HG03442 (cell line): Measurements from ENCODE around the gene NRXN2.
A peak's percentile ranks its signal among the peaks of the same experiment; 100 is the strongest.

Experiments
- ATAC-seq: cut with Tn5 transposase; IDR thresholded peaks from one replicate; pipeline ENCODE4 v1.9.1; 2021; ENCODE audit warnings: mild to moderate bottlenecking, moderate library complexity; ENCODE audit not compliant: unreplicated experiment

Gene NRXN2

GRCh38 chr11:64723117-64723906 lies at the start of gene NRXN2:
Gene NRXN2 (minus strand): TSS chr11:64723197. CDS start chr11:64713699, 9,498 bp downstream.
- ATAC-seq: peak; percentile 73

- ATAC-seq: no peak
Measured at GRCh38 chr11:64772303-64773018, 49.5 kb upstream of the NRXN2 start.

- ATAC-seq: no peak
Measured at GRCh38 chr11:64771861-64772260, 48.9 kb upstream of the NRXN2 start.

- no peak for ATAC-seq
Measured at GRCh38 chr11:64770120-64770519, 47.1 kb upstream of the NRXN2 start.

GRCh38 chr11:64769283-64769682 lies 46.3 kb upstream of the NRXN2 start:
- no peak for ATAC-seq

- no peak for ATAC-seq
Measured at GRCh38 chr11:64768300-64768694, 45.3 kb upstream of the NRXN2 start.

- ATAC-seq: no peak
Measured at GRCh38 chr11:64767344-64768299, 44.6 kb upstream of the NRXN2 start.

GRCh38 chr11:64766881-64767280 lies 43.9 kb upstream of the NRXN2 start:
- no peak for ATAC-seq

GRCh38 chr11:64765851-64766665 lies 43.1 kb upstream of the NRXN2 start:
- ATAC-seq: no peak

GRCh38 chr11:64765291-64765850 lies 42.4 kb upstream of the NRXN2 start:
- no peak for ATAC-seq

GRCh38 chr11:64764753-64765152 lies 41.8 kb upstream of the NRXN2 start:
- ATAC-seq: no peak

GRCh38 chr11:64764040-64764611 lies 41.1 kb upstream of the NRXN2 start:
- ATAC-seq: no peak

GRCh38 chr11:64763526-64764039 lies 40.6 kb upstream of the NRXN2 start:
- ATAC-seq: no peak

GRCh38 chr11:64762674-64763525 lies 39.9 kb upstream of the NRXN2 start:
- no peak for ATAC-seq

- ATAC-seq: no peak
Measured at GRCh38 chr11:64762277-64762673, 39.3 kb upstream of the NRXN2 start.

- ATAC-seq: no peak
Measured at GRCh38 chr11:64760759-64761420, 37.9 kb upstream of the NRXN2 start.

GRCh38 chr11:64759722-64760719 lies 37.0 kb upstream of the NRXN2 start, which contains the start of gene PYGM:
Gene PYGM (minus strand): TSS chr11:64759974. CDS start chr11:64759898, 76 bp downstream.
- ATAC-seq: no peak
